NCI-H2107 (cell line): ENCODE measurements around the gene PIGR.

Source experiments
- DNase-seq: peaks from one replicate; lab custom pipeline; 2025; lab: John Stamatoyannopoulos, UW

The PIGR gene

GRCh38 chr1:206958144-206958543 is 11.9 kb upstream of the PIGR start:
- DNase-seq, result no peak

GRCh38 chr1:206957639-206958038 is 11.4 kb upstream of the PIGR start:
- DNase-seq, result no peak

- DNase-seq, result no peak
Observed at GRCh38 chr1:206955476-206956451, 9.5 kb upstream of the PIGR start.

GRCh38 chr1:206954459-206955342 is 8.4 kb upstream of the PIGR start:
- no peak for DNase-seq

GRCh38 chr1:206953626-206954025 is 7.4 kb upstream of the PIGR start:
- no peak for DNase-seq

GRCh38 chr1:206953126-206953525 is 6.9 kb upstream of the PIGR start:
- no peak for DNase-seq

- DNase-seq, result no peak
Observed at GRCh38 chr1:206952171-206952570, 5.9 kb upstream of the PIGR start.

- no peak for DNase-seq
Observed at GRCh38 chr1:206951318-206952100, 5.2 kb upstream of the PIGR start.

GRCh38 chr1:206949641-206950040 is 3.4 kb upstream of the PIGR start:
- DNase-seq, result no peak

GRCh38 chr1:206949208-206949607 is 2.9 kb upstream of the PIGR start:
- DNase-seq, result no peak

- DNase-seq, result no peak
Observed at GRCh38 chr1:206947255-206947654, 989 bp upstream of the PIGR start.

GRCh38 chr1:206945779-206946178 is 487 bp downstream of the PIGR start:
- no peak for DNase-seq

GRCh38 chr1:206944703-206945102 is 1.6 kb downstream of the PIGR start:
- no peak for DNase-seq

GRCh38 chr1:206941766-206942418 is 4.4 kb downstream of the PIGR start:
- DNase-seq, result no peak

- no peak for DNase-seq
Observed at GRCh38 chr1:206940588-206940936, 5.7 kb downstream of the PIGR start.

GRCh38 chr1:206939841-206940587 is 6.3 kb downstream of the PIGR start:
- DNase-seq, result no peak

GRCh38 chr1:206939131-206939530 is 7.1 kb downstream of the PIGR start:
- DNase-seq, result no peak

- DNase-seq, result no peak
Observed at GRCh38 chr1:206937425-206937824, 8.8 kb downstream of the PIGR start.

- no peak for DNase-seq
Observed at GRCh38 chr1:206935491-206936067, 10.7 kb downstream of the PIGR start.

- no peak for DNase-seq
Observed at GRCh38 chr1:206933333-206933945, 12.8 kb downstream of the PIGR start.
